ENCODE data around the gene MIER1.

MIER1 gene

GRCh38 chr1:66929146-66929688 lies 4.4 kb downstream of the MIER1 start:
- TF ChIP-seq YY1 (IDR thresholded peaks at IDR 0.05; ENCODE audit: insufficient read depth, insufficient read length): no peak
- no peak for TF ChIP-seq ZNF274 (IDR thresholded peaks at IDR 0.05; ENCODE audit: low read depth, low read length)
- TF ChIP-seq SUZ12 (IDR thresholded peaks at IDR 0.05; ENCODE audit: extremely low read depth, insufficient read depth, insufficient read length): no peak
- peaks cover 4% of the 10 kb centered on the region for H3K36me3 ChIP-seq (ENCODE audit: insufficient read depth, insufficient read length, low read length)
- H3K4me1 ChIP-seq (ENCODE audit: insufficient read depth, insufficient read length): no peaks in the 10 kb centered on the region
- DNase-seq (ENCODE audit: low read depth, low spot score): no peak
- no peaks in the 10 kb centered on the region for H3K27me3 ChIP-seq (ENCODE audit: insufficient read depth, insufficient read length)
- no peak overlapping the region for H3K4me3 ChIP-seq (ENCODE audit: insufficient read length, low read depth)
- H3K9ac ChIP-seq (ENCODE audit: insufficient read length, low read depth): peak overlapping the region; percentile 43
- H3K9me3 ChIP-seq (ENCODE audit: insufficient read depth, low read length): no peaks in the 10 kb centered on the region

- Histone ChIP-seq H3K4me1 (ENCODE audit: insufficient read depth, insufficient read length) (no peaks in the 10 kb centered on the region), H3K9me3 (ENCODE audit: insufficient read depth, low read length) (no peaks in the 10 kb centered on the region), H3K36me3 (ENCODE audit: insufficient read depth, insufficient read length, low read length) (peaks cover 4% of the 10 kb centered on the region), H3K4me3 (ENCODE audit: insufficient read length, low read depth) (peak overlapping the region; percentile 8), H3K27me3 (ENCODE audit: insufficient read depth, insufficient read length) (no peaks in the 10 kb centered on the region), H3K9ac (ENCODE audit: insufficient read length, low read depth) (peak overlapping the region; percentile 43)
- no peak for DNase-seq (ENCODE audit: low read depth, low spot score)
- no peak for TF ChIP-seq YY1 (IDR thresholded peaks at IDR 0.05; ENCODE audit: insufficient read depth, insufficient read length)
- TF ChIP-seq SUZ12 (IDR thresholded peaks at IDR 0.05; ENCODE audit: extremely low read depth, insufficient read depth, insufficient read length): no peak
- no peak for TF ChIP-seq ZNF274 (IDR thresholded peaks at IDR 0.05; ENCODE audit: low read depth, low read length)
Measured at GRCh38 chr1:66929691-66929998, 4.9 kb downstream of the MIER1 start.

GRCh38 chr1:66929999-66930822 lies 5.4 kb downstream of the MIER1 start:
- peak overlapping the region; percentile 96 for H3K9ac ChIP-seq (ENCODE audit: insufficient read length, low read depth)
- TF ChIP-seq ZNF274 (IDR thresholded peaks at IDR 0.05; ENCODE audit: low read depth, low read length) (no peak), SUZ12 (IDR thresholded peaks at IDR 0.05; ENCODE audit: extremely low read depth, insufficient read depth, insufficient read length) (no peak), YY1 (IDR thresholded peaks at IDR 0.05; ENCODE audit: insufficient read depth, insufficient read length) (peak; percentile 67)

GRCh38 chr1:66930823-66931174 lies 6.0 kb downstream of the MIER1 start:
- Histone ChIP-seq H3K4me3 (ENCODE audit: insufficient read length, low read depth) (peak overlapping the region; percentile 83), H3K9ac (ENCODE audit: insufficient read length, low read depth) (peak overlapping the region; percentile 96), H3K27me3 (ENCODE audit: insufficient read depth, insufficient read length) (no peaks in the 10 kb centered on the region), H3K9me3 (ENCODE audit: insufficient read depth, low read length) (no peaks in the 10 kb centered on the region), H3K36me3 (ENCODE audit: insufficient read depth, insufficient read length, low read length) (peaks cover 4% of the 10 kb centered on the region), H3K4me1 (ENCODE audit: insufficient read depth, insufficient read length) (no peaks in the 10 kb centered on the region)
- TF ChIP-seq YY1 (IDR thresholded peaks at IDR 0.05; ENCODE audit: insufficient read depth, insufficient read length) (no peak), ZNF274 (IDR thresholded peaks at IDR 0.05; ENCODE audit: low read depth, low read length) (no peak), SUZ12 (IDR thresholded peaks at IDR 0.05; ENCODE audit: extremely low read depth, insufficient read depth, insufficient read length) (no peak)
- DNase-seq (ENCODE audit: low read depth, low spot score): no peak

More at GRCh38 chr1:66929999-66930822, 5.4 kb downstream of the MIER1 start:
- H3K36me3 ChIP-seq (ENCODE audit: insufficient read depth, insufficient read length, low read length): peaks cover 4% of the 10 kb centered on the region
- H3K27me3 ChIP-seq (ENCODE audit: insufficient read depth, insufficient read length): no peaks in the 10 kb centered on the region
- H3K9me3 ChIP-seq (ENCODE audit: insufficient read depth, low read length): no peaks in the 10 kb centered on the region
- H3K4me3 ChIP-seq (ENCODE audit: insufficient read length, low read depth): peak overlapping the region; percentile 83
- DNase-seq (ENCODE audit: low read depth, low spot score): peak; percentile 95
- no peaks in the 10 kb centered on the region for H3K4me1 ChIP-seq (ENCODE audit: insufficient read depth, insufficient read length)

- Histone ChIP-seq H3K9me3 (ENCODE audit: insufficient read depth, low read length) (no peaks in the 10 kb centered on the region), H3K9ac (ENCODE audit: insufficient read length, low read depth) (peak overlapping the region; percentile 96), H3K4me1 (ENCODE audit: insufficient read depth, insufficient read length) (no peaks in the 10 kb centered on the region), H3K4me3 (ENCODE audit: insufficient read length, low read depth) (peak overlapping the region; percentile 83), H3K36me3 (ENCODE audit: insufficient read depth, insufficient read length, low read length) (peaks cover 4% of the 10 kb centered on the region), H3K27me3 (ENCODE audit: insufficient read depth, insufficient read length) (no peaks in the 10 kb centered on the region)
- no peak for TF ChIP-seq YY1 (IDR thresholded peaks at IDR 0.05; ENCODE audit: insufficient read depth, insufficient read length)
- no peak for TF ChIP-seq SUZ12 (IDR thresholded peaks at IDR 0.05; ENCODE audit: extremely low read depth, insufficient read depth, insufficient read length)
- no peak for TF ChIP-seq ZNF274 (IDR thresholded peaks at IDR 0.05; ENCODE audit: low read depth, low read length)
- DNase-seq (ENCODE audit: low read depth, low spot score): no peak
Measured at GRCh38 chr1:66931590-66931989, 6.8 kb downstream of the MIER1 start.

- DNase-seq (ENCODE audit: low read depth, low spot score): no peak
- Histone ChIP-seq H3K4me1 (ENCODE audit: insufficient read depth, insufficient read length) (no peaks in the 10 kb centered on the region), H3K27me3 (ENCODE audit: insufficient read depth, insufficient read length) (no peaks in the 10 kb centered on the region), H3K9me3 (ENCODE audit: insufficient read depth, low read length) (no peaks in the 10 kb centered on the region), H3K4me3 (ENCODE audit: insufficient read length, low read depth) (no peak overlapping the region), H3K9ac (ENCODE audit: insufficient read length, low read depth) (no peak overlapping the region), H3K36me3 (ENCODE audit: insufficient read depth, insufficient read length, low read length) (peaks cover 4% of the 10 kb centered on the region)
- no peak for TF ChIP-seq ZNF274 (IDR thresholded peaks at IDR 0.05; ENCODE audit: low read depth, low read length)
- TF ChIP-seq SUZ12 (IDR thresholded peaks at IDR 0.05; ENCODE audit: extremely low read depth, insufficient read depth, insufficient read length): no peak
- TF ChIP-seq YY1 (IDR thresholded peaks at IDR 0.05; ENCODE audit: insufficient read depth, insufficient read length): no peak
Measured at GRCh38 chr1:66932291-66932690, 7.5 kb downstream of the MIER1 start.

- Histone ChIP-seq H3K4me3 (ENCODE audit: insufficient read length, low read depth) (no peak overlapping the region), H3K27me3 (ENCODE audit: insufficient read depth, insufficient read length) (no peaks in the 10 kb centered on the region), H3K4me1 (ENCODE audit: insufficient read depth, insufficient read length) (no peaks in the 10 kb centered on the region), H3K9ac (ENCODE audit: insufficient read length, low read depth) (no peak overlapping the region), H3K36me3 (ENCODE audit: insufficient read depth, insufficient read length, low read length) (no peaks in the 10 kb centered on the region), H3K9me3 (ENCODE audit: insufficient read depth, low read length) (no peaks in the 10 kb centered on the region)
- TF ChIP-seq SUZ12 (IDR thresholded peaks at IDR 0.05; ENCODE audit: extremely low read depth, insufficient read depth, insufficient read length) (no peak), ZNF274 (IDR thresholded peaks at IDR 0.05; ENCODE audit: low read depth, low read length) (no peak), YY1 (IDR thresholded peaks at IDR 0.05; ENCODE audit: insufficient read depth, insufficient read length) (no peak)
- DNase-seq (ENCODE audit: low read depth, low spot score): no peak
Measured at GRCh38 chr1:66933887-66934700, 9.3 kb downstream of the MIER1 start.

Measured in NT2/D1 (cell line).